ENCODE measurements around the gene KCNK16.
"Not testable (repeated sequence)": the region's sequence is repeated elsewhere in the genome, so short reads cannot be mapped to it uniquely, and the experiment has no call there.

Gene KCNK16

GRCh38 chr6:39304951-39305350 is 17.6 kb downstream of the KCNK16 start:
- no peak for DNase-seq

DNA sequence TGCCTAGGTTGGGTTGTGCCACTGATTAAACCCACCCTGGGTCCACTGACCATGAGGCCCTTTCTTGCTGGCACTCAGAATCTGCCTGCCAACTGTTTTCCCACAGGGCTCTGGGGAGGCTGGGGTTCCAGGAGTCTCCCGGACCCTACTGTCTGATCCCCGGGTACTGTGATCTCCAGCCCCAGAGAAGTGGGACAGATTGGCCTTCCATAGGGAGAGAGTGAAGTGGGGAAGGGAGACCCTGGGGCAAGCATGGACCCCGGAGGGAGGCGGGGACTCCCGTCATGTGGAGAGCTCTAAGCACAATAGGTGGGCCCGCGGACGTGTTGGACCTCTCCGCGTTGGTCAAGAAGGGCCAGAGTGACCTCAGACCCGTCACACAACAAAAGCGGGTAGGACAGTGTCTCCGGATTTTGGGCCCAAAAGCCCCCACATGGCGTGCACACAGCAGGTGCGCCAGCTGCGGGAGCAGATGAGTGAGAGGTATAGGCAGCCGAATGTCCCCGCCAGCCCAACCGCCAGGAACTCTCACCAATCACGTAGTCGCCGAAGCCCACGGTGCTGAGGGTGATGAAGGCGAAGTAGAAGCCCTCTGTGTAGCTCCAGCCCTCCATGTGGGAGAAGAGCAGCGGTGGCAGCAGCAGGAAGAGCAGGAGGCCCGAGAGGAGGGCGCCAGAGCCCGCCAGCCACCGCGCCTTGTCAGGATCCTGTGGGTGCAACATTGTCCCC is 18.9 kb downstream of the KCNK16 start:
- no peak for DNase-seq

- DNase-seq = peak; percentile 56 to 72
Measured at GRCh38 chr6:39302669-39303424, 19.7 kb downstream of the KCNK16 start.

DNA sequence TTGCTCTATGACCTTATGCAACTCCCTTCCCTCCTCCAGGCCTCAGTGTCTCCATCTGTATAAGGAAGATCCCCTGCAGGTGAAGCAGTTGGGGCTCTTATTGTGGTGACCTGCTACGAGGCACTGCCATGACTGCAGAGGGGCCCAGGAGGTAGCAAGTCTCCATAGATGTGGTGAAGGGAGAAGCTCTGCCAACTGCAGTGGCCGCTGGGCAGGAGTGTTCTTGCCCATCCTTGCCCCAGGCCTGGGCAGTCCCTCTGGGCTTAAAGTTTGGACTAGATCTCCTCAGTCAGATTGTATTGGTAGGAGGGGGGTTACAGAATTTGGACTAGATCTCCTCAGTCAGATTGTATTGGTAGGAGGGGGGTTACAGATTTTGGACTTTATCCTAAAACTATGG is 20.5 kb downstream of the KCNK16 start:
- DNase-seq = no peak

DNA sequence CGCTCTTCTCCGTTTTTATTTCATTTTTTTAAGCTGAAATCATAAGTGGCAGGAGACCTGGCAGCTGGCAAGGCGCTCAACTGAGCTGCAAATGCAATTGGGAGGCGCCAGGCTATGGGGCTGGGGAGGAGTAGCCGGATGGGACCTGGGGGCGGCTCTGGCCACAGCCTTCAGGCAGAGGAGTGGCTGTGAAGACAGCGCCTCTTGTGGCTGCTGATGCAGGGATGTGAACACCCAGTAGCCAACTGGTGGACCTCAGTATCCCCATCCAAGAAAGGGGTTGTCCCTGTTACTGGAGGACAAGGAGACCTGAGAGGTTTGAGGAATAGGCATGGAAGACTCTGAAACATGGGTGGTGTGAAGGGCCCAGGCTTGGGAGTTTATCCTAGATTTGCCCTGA is 20.9 kb downstream of the KCNK16 start:
- no peak for DNase-seq

DNA sequence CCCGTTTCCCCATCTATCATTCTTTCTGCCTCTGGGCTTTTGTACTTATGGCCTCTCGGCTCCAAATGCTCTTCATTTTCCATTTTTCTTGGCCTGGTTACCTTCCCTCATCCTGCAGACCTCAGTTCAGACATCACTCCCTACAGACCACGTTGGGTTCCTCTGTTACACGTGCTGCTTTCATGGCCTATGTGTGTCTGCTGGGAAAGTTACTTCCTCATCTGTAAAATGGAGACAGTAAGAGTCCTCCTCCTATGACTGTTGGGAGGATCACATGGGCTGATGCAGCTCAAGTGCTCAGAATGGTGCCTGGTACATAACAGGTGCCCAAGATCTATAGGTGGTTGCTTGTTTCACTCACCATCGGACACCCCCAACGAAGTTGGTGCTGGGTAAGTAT is 21.8 kb downstream of the KCNK16 start:
- no peak for DNase-seq

DNA sequence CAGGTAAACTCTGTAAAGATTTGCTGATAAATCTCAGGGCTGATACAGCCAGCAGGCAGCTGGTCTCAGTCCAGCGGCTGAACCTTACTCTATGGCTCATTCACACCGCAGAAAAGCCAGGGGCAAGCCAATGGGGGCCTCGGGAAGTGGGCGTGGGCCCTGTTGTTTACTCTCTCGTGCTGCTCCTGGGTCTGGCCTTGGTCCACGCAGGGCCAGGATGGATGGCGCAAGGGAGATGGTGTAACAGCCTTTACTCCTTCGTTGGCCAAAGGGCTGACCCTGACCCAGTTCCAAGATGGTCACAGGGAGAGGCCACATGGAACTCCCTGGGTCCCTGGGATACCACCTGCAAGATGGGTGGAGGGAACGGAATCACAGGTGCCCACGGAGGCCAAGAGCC is 24.4 kb downstream of the KCNK16 start:
- DNase-seq = no peak

- DNase-seq = no peak
Measured at GRCh38 chr6:39296745-39297640, 25.5 kb downstream of the KCNK16 start.

DNA sequence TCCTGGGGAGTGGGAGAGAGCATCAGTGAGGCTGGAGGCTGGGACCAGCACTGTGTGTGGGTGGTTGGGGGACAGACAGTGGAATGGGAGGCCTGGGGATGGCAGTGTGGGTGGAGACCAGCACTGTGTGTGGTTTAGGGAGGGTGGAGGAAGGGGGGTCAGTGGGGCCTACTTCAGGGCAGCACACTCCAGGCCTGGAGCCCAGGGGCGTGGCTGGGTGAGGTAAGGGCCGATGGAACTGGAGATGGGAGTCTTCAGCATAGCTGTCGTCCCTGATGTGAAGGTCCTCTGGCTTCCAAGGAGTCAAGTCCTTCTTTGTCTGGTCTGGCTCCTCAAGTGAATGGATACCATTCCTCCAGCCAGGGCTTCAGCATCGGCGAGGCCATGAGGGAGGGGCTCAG is 26.9 kb downstream of the KCNK16 start:
- DNase-seq = no peak

GRCh38 chr6:39294899-39295298 is 27.6 kb downstream of the KCNK16 start:
- DNase-seq = no peak

DNA sequence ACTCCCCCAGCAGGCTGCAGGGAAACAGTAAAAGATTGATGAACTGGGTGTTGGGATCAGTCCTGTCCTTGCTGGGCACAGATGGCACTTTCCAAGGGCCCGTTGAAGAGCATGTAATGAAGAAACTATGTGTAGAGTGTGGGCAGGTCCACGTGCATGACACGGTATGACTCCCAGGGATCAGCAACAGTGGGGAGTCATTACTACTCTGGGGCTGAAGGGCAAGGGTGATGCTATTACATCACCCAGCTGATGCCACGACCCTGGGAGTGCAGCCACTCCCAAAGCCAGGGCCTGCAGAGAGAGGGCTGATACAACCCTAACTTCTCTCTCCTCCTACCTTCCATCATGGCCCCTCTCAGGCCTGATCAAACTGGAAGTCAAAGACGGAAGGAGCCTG is 28.4 kb downstream of the KCNK16 start:
- no peak for DNase-seq

DNA sequence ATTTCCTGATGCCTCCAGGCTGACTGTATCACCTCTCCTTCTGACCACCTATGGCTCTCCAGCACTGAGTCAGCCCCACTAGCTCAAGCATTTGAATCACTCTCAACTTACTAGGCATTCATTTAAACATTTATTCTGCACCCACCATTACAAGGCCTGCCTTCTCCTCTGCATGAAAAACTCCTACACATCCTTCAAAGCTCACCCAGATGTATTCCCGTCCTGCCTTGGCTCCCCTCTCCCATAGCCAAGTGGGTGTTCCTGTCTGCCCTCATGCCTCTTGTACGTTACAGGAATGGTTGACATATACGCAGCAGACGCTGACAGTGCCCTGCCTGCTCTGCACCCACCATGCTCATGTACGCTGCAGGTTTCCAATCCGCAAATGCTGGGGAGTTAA is 29.9 kb downstream of the KCNK16 start:
- DNase-seq = no peak

DNA sequence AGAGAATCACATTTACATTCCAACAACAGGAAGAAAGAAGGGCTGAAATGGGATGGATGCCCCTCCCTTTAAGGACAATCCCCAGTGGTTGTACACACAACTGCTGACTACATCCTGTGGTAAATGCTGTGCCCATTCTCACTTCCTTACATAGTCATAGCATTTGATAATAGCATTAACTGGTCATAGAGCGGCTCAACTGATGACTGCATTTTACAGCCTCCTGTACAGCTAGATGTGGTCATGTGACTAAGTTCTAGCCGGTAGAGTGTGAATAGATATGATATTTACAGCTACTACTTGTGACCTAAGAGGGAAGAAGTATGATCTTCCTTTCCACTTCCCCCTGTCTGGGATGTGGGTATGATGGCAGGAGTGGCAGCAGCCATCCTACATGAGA is 33.0 kb downstream of the KCNK16 start:
- DNase-seq = no peak

DNA sequence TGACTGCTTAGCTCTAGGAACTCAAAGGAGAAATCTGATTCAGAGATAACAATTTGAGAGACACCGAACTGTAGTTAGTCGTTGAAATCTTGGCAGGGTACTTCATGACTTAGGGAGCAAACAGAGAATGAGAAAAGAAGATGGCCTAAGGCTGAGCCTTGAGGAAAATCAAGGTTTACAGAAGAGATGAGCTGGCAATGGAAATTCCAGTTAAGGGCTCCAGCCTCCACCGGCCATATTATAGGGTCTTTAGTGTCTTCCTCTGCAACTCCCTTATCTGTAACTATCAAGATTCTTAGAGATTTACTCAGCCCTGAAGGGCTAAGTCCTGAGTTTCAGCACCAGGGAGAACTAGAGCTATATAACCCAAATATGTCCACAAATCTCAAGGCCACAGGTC is 34.9 kb downstream of the KCNK16 start:
- DNase-seq = no peak

DNA sequence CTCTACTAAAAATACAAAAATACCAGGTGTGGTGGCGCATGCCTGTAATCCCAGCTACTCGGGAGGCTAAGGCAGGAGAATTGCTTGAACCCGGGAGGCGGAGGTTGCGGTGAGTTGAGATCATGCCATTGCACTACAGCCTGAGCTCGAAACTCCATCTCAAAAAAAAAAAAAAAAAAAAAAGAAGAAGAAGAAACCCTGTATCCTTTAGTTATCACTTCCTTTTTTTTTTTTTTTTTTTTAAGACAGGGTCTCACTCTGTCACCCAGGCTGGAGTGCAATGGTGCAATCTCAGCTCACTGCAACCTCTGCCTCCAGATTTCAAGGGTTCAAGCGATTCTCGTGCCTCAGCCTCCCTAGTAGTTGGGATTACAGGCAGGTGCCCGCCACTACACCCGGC is 35.9 kb downstream of the KCNK16 start:
- not testable (repeated sequence) for DNase-seq

GRCh38 chr6:39282774-39283173 is 39.7 kb downstream of the KCNK16 start:
- DNase-seq = no peak

DNA sequence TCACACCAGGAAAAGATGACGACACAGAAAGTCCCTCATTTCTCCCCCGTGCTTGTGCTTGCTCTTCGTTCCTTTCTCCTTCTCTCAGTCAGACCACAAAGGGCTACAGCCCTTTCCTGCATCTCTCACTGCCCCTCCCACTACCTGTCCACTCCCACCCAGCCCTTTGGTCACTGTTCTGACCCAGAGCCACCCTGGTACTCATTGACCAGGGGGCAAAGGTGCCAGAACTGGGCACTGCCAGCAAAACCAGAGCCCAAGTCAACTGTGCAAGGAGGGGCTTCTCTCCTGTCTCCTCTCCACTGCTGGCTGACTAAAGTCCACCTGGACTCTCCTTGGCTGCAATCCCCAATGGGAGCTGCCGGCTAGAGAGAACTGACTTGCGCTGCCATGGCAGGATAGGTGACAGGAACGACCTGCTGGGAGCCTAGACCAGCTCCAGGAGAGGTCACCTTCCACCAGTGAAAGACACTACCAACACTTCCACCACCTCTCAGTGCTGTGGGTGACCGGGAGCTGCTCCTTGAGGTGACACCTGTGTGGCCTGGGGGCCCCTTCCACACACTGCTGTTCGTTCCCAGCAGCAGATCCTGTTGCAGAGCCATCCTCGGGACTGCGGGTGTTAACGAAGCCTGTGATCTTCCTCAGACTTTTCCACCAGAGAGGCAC is 41.1 kb downstream of the KCNK16 start:
- DNase-seq = no peak

GRCh38 chr6:39280247-39280731 is 42.2 kb downstream of the KCNK16 start:
- no peak for DNase-seq

DNA sequence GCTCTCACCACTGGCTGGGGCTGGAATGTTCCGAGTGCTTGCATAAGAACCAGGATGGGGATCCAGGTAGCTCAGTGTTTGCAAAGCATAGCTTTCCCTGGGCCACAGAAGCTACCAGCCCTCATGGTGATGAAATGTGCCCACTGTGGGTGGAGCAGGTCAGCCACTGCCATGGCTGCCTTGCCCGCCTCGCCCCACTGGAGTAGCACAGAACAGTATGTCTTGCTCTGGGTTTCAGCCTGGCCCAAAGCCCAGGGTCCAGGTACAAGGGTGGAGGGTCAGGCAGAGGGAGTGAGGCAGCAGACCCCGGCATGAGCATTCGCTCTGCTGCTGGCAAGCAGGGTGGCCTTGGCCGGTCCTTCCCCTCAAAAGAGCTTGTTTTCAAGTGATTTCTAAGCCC is 43.0 kb downstream of the KCNK16 start:
- no peak for DNase-seq

DNA sequence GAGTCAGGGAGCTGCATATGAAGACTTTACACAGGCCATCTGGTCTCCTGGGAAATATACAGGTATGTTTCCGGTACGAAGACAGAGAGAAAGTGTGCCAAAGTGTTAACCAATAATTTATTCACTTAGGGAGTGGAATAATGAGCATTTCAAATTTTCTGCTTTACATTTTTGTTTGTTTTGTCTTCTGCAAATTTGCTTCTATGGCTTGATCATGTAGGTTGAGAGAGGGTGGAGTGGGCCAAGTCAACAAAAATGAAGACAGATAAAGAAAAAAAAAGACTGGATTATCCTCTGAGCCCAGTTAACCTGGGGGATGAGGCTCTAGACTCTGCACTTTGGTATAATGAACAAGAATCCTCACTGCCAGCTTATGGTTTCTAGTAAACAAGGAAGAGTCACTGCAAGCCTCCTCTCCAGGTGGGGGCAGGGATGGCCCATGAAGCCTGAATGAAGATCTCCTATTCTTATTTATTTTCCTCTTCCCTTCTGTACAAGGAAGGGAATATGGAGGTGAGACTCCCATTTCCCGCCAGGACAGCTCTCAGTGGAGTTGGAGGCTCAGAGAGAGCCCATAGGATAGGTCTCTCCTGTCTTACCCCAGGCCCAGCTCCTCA is 46.0 kb downstream of the KCNK16 start:
- DNase-seq = no peak

DNA sequence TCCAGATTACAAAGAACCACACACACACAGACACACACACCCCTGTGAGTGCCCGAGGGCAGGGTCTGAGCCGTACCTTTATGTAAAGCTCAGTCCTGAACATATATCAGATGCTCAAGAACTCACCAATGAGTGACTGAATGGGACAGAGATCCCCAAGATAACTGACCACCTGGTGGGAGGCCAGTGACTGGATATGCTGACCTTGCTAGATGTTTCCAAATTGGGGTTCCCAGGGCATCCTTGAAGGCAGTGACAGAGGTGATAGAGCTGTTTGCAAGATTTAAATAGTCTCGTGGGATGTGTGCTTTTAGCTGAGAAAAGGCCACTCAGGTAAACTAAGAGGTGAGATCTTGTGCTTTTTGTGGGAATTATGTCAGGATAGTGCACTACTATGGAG is 47.6 kb downstream of the KCNK16 start:
- DNase-seq = no peak

GRCh38 chr6:39274471-39274870 is 48.0 kb downstream of the KCNK16 start:
- no peak for DNase-seq

All from bone marrow (tissue), 2 donors.